Ishikawa (cell line): ENCODE measurements around the gene GALNT1.

ENCODE experiments used
- CEBPB ChIP-seq: IDR thresholded peaks from 2 replicates; pipeline ENCODE4 v1.6.1; 2012
- CREB1 ChIP-seq: IDR thresholded peaks from 2 replicates; pipeline ENCODE4 v1.6.1; 2012; ENCODE audit warnings: low read depth
- EGR1 ChIP-seq: IDR thresholded peaks from 2 replicates; pipeline ENCODE4 v1.6.1; 2012
- EP300 ChIP-seq: IDR thresholded peaks from 2 replicates; pipeline ENCODE4 v1.6.1; 2012; ENCODE audit warnings: borderline replicate concordance
- FOXM1 ChIP-seq: IDR thresholded peaks from 2 replicates; pipeline ENCODE4 v1.6.1; 2012; ENCODE audit warnings: low read depth, borderline replicate concordance
- MAX ChIP-seq: IDR thresholded peaks from 2 replicates; pipeline ENCODE4 v1.6.1; 2012
- NFIC ChIP-seq: IDR thresholded peaks from 2 replicates; pipeline ENCODE4 v1.6.1; 2012
- RAD21 ChIP-seq: IDR thresholded peaks from 2 replicates; pipeline ENCODE4 v1.6.1; 2012; ENCODE audit warnings: low read depth
- REST ChIP-seq: IDR thresholded peaks from 2 replicates; pipeline ENCODE4 v1.6.1; 2012; ENCODE audit warnings: low read depth, mild to moderate bottlenecking
- TAF1 ChIP-seq: IDR thresholded peaks from 2 replicates; pipeline ENCODE4 v1.6.1; 2012; ENCODE audit warnings: low read depth, mild to moderate bottlenecking
- TCF12 ChIP-seq: IDR thresholded peaks from 2 replicates; pipeline ENCODE4 v1.6.1; 2012; ENCODE audit warnings: low read depth
- TEAD4 ChIP-seq: IDR thresholded peaks from 2 replicates; pipeline ENCODE4 v1.6.1; 2012
- USF1 ChIP-seq: IDR thresholded peaks from 2 replicates; pipeline ENCODE4 v1.6.1; 2012
- YY1 ChIP-seq: IDR thresholded peaks from 2 replicates; pipeline ENCODE4 v1.6.1; 2012; ENCODE audit warnings: low read depth
- ZBTB7A ChIP-seq: IDR thresholded peaks from 2 replicates; pipeline ENCODE4 v1.6.1; 2012; ENCODE audit warnings: low read depth

GALNT1 gene

GRCh38 chr18:35593859-35594258 is 12.3 kb downstream of the GALNT1 start:
- TF ChIP-seq MAX (no peak), CREB1 (no peak), USF1 (no peak), ZBTB7A (no peak), YY1 (no peak), EGR1 (no peak), TCF12 (no peak), NFIC (no peak), CEBPB (no peak), EP300 (no peak), TEAD4 (no peak), REST (no peak), FOXM1 (no peak), TAF1 (no peak), RAD21 (no peak)

GRCh38 chr18:35597758-35598157 is 16.2 kb downstream of the GALNT1 start:
- TF ChIP-seq EP300 = no peak

- TF ChIP-seq ZBTB7A = no peak
- TF ChIP-seq TCF12 = no peak
- no peak for TF ChIP-seq FOXM1
- no peak for TF ChIP-seq REST
- TF ChIP-seq USF1 = no peak
- no peak for TF ChIP-seq MAX
- no peak for TF ChIP-seq CEBPB
- no peak for TF ChIP-seq TAF1
- no peak for TF ChIP-seq RAD21
- no peak for TF ChIP-seq EP300
- TF ChIP-seq TEAD4 = no peak
- no peak for TF ChIP-seq YY1
- TF ChIP-seq NFIC = no peak
- TF ChIP-seq CREB1 = no peak
Observed at GRCh38 chr18:35602193-35602820, 20.8 kb downstream of the GALNT1 start.

GRCh38 chr18:35603008-35603407 is 21.5 kb downstream of the GALNT1 start:
- TF ChIP-seq FOXM1 = no peak
- TF ChIP-seq RAD21 = no peak
- TF ChIP-seq ZBTB7A = no peak

GRCh38 chr18:35603528-35603927 is 22.0 kb downstream of the GALNT1 start:
- no peak for TF ChIP-seq FOXM1
- TF ChIP-seq EGR1 = no peak
- TF ChIP-seq USF1 = no peak
- TF ChIP-seq REST = no peak
- TF ChIP-seq CEBPB = no peak
- no peak for TF ChIP-seq TAF1
- no peak for TF ChIP-seq TCF12
- no peak for TF ChIP-seq MAX
- no peak for TF ChIP-seq ZBTB7A
- TF ChIP-seq TEAD4 = no peak
- TF ChIP-seq EP300 = no peak
- TF ChIP-seq CREB1 = no peak
- no peak for TF ChIP-seq YY1
- TF ChIP-seq RAD21 = no peak
